Amniotic stem cell (primary cell): Measurements from ENCODE around the gene NSD1.
"Not testable (repeated sequence)": the region's sequence is repeated elsewhere in the genome, so short reads cannot be mapped to it uniquely, and the experiment has no call there.

Experiments used
- DNase-seq: peaks from one replicate; lab custom pipeline; 2025; lab: John Stamatoyannopoulos, UW

NSD1 gene

DNA sequence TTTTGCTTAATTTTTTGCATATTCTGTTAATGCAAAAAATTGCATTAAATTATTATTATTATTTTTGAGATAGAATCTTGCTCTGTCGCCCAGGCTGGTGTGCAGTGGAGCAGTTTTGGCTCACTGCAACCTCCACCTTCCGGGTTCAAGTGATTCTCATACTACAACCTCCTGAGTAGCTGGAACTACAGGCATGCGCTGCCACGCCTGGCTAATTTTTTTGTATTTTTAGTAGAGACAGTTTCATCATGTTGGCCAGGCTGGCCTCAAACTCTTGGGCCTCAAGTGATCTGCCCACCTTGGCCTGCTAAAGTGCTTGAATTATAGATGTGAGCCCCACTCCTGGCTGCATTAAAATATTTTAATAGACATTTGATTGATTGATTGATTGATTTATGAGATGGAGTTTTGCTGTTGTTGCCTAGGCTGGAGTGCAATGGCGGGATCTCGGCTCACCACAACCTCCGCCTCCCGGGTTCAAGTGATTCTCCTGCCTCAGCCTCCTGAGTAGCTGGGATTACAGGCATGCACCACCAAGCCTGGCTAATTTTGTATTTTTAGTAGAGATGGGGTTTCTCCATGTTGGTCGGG lies 44.4 kb downstream of the NSD1 start:
- not testable (repeated sequence) for DNase-seq

DNA sequence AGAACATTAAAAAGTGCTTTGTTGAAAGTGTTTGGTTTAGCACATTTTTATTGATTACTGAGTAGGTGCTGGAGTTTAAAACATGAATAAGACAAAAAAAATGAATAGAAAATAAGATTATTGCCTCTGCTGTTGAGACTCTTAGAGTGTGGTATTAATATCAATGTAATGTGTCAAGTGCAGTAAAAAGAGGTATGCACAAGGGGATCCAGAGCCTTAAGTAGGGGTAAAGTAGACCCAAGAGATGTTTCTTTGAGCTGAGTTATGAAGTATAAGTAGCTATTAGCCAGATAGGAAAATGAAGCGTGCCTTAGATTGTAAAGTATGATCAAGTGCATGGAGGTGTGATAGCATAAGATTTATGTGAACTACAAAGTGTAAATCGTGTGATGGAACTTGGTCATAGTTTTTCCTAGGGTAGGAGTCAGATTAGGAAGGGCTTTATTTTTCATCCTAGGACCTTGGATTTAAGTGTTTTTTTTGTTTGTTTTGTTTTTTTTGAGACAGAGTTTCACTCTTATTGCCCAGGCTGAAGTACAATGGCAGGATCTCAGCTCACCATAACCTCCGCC lies 45.2 kb downstream of the NSD1 start:
- no peak for DNase-seq

DNA sequence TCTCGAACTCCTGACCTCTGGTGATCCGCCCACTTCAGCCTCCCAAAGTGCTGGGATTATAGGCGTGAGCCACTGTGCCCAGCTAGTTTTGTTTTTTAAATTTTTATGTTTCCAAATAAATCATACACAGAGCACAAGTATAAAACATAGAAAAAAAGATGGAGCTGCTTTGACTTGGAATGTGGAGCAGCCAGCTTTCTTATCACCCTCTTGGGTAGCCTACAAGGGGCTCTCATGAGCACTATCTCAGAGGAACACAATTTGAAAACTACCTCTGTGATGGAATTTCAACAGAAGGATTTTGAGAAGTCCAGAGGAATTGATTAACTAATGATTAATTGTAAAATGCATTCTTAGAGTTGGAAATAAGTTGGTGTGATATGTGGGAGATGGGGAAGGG lies 45.9 kb downstream of the NSD1 start:
- DNase-seq: no peak

DNA sequence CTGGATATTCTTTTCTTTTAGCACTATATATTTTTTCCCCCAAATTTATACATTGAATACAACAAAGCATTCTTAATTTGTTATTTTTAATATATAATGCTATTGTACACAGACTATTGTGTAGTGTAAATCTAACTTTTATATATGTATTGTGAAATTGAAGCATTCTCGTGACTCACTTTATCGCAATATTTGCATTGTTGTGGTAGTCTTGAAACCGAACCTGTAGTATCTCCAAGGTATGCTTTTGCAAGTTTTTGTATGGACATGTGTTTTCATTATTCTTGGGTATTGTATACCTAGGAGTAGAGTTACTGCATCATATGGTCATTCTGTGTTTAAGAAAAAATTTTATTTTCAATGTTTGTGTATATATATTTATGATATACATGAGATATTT lies 49.6 kb downstream of the NSD1 start:
- no peak for DNase-seq

DNA sequence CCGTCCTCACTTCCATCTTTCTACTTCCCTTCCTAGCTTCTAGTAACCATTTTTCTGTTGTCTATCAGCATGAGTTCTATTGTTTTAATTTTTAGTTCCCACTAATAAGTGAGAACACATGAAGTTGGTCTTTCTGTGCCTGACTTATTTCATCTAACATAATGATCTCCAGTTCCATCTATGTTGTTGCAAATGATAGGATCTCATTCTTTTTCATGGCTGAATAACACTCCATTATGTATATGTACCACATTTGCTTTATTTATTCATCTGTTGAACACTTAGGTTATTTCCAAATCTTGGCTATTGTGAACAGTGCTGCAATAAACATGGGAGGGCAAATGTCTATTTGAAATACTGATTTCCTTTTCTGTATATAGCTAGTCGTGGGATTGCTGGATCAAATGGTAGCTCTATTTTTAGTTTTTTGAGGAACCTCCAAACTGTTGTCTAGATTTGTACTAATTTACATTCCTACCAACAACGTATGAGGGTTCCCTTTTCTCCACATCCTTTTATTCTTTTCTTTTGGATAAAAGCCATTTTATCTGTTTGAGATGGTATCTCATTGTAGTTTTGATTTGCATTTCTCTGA lies 50.3 kb downstream of the NSD1 start:
- no peak for DNase-seq

DNA sequence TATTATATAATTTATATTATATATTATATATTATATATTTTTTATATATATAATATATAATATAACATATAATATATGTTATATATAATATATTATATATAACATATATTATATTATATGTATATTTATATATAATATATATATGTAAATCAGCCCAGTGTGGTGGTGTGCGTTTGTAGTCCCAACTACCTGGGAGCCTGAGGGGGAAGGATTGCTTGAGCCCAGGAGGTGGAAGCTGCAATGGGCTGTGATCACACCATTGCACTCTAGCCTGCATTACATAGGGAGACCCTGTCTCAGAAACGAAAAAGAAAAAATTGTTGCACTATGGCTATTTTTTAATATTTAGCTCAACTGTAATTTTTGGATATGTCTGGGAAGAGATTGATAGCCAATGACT lies 52.4 kb downstream of the NSD1 start:
- DNase-seq: no peak

DNA sequence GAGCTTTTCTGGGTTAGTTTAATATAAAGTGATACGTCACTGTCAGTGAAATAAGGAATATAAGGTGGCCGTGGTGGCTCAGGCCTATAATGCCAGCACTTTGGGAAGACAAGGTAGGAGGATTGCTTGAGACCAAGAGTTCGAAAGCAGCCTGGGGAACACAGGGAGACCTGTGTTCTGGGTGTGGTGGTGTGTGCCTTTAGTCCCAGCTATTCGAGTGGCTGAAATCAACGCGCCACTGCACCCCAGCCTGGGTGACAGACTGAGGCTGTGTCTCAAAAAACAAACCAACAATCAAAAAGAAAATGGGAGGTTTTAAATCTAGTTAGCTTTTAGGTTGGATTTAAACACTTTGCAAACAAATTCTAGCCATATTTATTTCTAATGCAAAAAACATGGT lies 53.1 kb downstream of the NSD1 start:
- no peak for DNase-seq

DNA sequence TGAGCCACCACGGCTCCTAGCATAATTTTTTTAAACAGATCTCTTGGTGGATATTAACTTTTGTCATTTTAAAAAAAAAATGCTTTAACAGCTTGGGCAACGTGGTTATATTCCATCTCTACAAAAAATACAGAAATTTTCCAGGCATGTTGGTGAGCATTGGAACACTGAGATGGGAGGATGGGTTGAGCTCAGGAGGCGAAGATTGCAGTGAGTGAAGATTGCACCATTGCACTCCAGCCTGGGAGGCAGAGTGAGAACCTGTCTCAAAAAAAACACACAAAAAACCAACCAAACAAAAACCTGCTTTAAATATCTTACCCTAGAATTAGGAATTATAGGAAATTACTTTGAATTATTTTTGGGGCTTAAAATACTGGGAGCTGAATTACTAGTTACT lies 55.2 kb downstream of the NSD1 start:
- DNase-seq: no peak

DNA sequence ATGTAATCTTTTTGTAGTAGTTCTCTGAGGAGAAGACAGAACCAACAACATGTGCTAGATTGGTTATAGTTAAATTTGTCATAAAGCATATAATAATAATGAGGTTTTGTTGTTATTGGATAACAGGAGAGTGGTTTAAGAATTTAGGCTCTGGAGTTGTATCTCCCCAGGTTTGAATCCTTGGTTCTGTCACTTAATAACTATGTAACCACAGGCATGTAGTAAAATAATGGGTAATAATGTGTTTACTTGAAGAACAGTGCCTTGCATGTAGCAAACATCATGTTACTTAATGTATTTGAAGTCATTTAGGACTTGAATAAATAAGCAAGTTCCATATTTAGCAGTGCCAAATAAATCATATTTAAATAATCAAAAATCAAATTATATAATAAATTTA lies 55.8 kb downstream of the NSD1 start:
- no peak for DNase-seq

DNA sequence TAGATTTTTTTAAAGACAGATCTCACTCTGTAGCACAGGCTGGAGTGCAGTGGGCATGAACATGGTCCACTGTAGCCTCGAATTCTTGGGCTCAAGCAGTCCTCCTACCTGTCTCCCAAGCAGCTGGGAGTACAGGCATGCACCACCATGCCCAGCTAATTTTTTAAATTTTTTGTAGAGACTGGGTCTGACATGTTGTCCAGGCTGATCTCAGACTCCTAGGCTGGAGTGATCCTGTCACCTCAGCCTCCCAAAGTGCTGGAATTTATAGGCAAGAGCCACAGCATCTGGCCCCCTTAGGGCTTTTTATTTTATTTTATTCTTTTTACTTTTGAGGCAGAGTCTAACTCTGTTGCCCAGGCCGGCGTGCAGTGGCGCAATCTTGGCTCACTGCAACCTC lies 56.4 kb downstream of the NSD1 start:
- DNase-seq: no peak

DNA sequence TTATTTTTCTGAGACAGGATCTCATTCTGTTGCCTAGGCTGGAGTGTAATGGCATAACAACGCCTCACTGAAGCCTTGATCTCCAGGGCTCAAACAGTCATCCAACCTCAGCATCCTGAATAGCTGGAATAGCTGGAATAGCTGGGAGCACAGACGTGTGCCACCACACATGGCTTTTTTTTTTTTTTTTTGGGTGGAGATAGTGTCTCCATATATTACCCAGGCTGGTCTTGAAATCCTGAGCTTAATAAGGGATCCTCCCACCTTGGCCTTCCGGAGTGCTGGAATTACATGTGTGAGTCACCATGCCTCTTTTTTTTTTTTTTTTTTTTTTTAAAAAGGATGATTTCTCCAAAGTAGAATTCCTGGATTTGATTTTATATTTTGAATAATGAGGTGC lies 60.7 kb downstream of the NSD1 start:
- peak; percentile 92 for DNase-seq

DNA sequence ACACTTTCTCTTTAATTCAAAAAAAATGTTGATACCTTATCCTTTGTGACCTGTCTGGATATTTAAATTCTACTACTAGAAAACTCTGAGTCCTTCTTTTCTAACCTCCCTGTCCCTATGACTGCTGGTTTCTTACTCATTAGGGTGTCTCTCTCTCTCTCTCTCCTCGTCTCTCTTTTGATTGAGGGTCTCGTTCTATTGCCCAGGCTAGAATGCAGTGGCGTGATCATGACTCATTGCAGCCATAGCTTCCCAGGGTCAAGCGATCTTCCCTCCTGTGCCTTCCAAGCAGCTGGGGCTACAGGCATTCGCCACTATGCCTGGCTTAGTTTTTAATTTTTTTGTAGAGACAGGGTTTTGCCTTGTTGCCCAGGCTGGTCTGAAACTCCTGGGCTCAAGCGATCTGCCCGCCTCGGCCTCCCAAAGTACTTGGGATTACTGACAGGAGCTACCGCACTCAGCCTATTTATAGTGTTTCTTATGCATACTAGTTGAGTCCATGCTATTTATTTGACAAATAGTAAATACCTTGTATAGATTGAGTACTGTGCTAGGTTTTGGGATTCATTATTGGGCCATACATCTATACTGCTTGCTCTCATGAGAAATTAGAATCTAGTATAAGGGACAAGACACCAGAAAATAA lies 61.9 kb downstream of the NSD1 start:
- DNase-seq: no peak

DNA sequence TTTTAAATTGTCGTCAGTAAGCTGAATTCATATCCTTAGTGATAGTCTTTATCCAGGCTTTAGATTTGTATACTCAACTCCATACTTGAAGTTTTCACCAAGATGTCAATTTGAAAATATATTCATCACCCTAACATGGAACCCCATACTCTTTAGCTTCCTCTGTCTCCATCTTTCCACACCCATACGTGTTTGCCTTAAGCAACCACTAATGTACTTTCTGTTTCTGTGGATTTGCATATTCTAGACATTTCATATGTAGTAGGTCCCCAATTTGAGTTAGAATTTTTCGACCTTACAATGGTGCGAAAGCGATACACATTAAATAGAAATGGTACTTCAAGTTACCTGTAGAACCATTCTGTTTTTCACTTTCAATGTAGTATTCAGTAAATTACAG lies 65.2 kb downstream of the NSD1 start:
- DNase-seq: no peak

DNA sequence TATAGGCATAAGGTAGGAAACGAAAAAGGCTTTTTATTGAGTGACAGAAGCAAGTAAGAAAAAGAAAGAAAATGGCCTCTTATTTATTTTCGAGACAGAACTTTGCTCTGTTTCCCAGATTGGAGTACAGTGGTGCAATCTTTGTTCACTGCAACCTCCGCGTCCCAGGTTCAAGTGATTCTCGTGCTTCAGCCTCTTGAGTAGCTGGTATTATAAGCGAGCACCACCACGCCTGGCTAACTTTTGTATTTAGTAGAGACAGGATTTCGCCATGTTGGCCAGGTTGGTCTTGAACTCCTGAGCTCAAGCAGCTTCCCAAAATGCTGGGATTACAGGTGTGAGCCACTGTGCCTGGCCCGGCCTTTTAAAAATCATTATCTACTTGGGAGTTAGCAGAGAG lies 70.7 kb downstream of the NSD1 start:
- DNase-seq: no peak

DNA sequence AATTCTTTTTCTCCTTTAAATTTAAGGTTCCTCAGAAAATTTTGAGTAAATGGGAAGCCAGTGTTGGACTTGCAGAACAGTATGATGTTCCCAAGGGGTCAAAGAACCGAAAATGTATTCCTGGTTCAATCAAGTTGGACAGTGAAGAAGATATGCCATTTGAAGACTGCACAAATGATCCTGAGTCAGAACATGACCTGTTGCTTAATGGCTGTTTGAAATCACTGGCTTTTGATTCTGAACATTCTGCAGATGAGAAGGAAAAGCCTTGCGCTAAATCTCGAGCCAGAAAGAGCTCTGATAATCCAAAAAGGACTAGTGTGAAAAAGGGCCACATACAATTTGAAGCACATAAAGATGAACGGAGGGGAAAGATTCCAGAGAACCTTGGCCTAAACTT lies 76.0 kb downstream of the NSD1 start:
- no peak for DNase-seq

DNA sequence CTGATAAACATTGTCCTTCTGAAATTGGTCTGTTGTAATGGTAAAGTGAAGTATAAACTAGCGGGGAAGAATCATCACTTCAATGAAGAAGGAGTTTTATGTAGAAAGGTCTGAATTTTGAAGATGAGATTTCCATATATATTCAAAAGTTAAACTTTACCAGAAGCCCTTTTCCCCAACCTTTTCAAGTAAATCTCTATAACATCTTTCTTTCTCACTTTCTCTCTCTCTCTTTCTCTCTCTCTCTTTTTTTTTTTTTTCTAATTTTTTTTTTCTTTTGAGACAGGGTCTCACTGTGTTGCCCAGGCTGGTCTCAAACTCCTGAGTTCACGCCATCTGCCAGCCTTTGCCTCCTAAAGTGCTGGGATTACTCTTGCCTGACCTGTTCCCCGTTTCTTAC lies 78.7 kb downstream of the NSD1 start:
- DNase-seq: no peak

DNA sequence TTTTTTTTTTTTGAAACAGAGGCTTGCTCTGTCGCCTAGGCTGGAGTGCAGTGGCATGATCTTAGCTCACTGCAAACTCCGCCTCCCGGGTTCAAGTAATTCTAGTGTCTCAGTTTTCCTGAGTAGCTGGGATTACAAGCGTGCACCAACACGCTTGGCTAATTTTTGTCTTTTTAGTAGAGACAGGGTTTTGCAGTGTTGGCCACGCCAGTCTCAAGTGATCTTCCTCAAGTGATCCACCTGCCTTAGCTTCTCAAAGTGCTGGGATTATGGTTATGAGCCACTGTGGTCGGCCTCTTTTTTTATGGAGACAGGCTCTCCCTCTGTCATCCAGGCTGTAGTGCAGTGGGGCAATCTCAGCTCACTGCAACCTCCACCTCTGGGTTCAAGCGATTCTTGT lies 87.0 kb downstream of the NSD1 start:
- DNase-seq: no peak

DNA sequence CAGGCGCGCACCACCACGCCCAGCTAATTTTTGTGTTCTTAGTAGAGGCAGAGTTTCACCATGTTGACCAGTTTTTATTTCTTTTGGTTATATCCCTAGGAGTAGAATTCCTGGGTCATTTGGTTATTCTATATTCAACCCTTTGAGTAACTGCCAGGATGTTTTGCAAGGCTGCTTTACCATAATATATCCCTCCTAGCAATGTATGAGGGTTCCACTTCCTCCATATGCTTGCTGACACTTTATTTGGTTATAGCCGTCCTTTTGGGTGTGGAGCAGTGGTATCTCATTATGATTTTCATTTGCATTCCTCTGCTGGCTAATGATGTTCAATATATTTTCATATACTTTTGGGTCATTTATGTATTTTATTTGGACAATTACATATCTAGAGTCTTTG lies 88.7 kb downstream of the NSD1 start:
- DNase-seq: no peak

DNA sequence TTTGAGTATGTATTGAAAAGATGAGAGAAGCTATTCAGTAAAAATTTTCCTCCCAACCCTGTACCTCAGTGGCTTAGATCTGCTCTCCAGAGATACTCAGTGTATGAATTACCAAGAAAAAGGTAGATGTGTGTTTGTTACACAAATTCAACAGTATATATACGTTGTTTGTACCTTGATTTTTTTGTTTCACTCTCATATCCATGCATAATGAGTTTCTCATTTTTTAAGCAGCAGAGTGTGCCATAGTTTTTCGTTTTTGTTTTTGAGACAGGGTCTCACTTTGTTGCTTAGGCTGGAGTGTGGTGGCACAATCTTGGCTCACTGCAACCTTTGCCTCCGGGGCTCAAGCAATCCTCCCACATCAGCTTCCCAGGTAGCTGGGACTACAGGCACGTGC lies 92.2 kb downstream of the NSD1 start:
- DNase-seq: no peak

DNA sequence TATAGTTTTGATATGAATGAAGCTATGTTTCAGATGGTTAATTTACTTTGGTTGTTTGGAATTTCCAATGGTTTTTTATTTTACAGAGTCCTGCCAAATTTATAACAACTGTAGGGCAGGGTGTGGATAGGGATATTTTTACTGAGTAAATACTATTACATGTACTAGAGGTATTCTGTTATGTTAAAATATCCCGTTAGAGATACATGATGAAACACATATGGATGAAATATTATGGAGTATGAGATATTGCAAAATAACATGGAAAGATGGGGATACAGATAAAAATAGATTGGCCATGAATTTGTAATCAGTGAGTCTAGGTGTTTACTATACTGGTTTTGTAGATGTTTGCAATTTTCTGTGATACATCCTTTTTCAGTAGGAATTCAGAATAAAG lies 93.3 kb downstream of the NSD1 start:
- no peak for DNase-seq

DNA sequence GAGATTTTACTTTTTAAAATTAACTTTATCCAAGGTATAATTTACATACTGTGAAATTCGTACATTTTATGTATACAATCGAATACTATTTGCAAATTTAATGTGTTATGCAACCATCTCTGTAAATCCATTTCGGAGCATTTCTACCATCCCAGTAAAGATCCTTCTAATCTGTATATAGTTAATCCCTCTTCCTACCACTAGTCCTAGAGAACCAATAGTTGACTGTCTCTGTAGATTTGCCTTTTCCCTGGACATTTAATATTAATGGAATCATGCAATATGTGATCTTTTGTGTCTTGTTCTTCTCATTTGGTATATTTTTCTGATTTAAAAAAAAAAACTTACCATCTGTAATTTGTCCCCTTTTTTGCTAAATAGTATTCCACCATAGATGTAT lies 95.2 kb downstream of the NSD1 start:
- no peak for DNase-seq

DNA sequence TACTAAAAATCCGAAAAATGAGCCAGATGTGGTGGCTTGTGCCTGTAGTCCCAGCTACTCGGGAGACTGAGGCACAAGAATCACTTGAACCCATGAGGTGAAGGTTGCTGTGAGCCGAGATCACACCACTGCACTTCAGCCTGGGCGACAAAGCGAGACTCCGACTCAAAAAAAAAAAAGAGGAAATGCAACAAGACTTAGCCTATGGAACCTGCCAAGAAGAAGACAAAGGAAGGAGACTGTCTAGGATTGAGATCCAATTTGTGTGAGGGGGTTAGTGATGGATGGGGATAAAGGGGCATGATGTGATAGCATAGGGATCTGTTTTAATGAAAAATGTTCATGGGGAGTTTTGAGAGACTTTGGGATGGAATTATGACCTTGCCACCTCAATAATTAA lies 97.1 kb downstream of the NSD1 start:
- DNase-seq: no peak

DNA sequence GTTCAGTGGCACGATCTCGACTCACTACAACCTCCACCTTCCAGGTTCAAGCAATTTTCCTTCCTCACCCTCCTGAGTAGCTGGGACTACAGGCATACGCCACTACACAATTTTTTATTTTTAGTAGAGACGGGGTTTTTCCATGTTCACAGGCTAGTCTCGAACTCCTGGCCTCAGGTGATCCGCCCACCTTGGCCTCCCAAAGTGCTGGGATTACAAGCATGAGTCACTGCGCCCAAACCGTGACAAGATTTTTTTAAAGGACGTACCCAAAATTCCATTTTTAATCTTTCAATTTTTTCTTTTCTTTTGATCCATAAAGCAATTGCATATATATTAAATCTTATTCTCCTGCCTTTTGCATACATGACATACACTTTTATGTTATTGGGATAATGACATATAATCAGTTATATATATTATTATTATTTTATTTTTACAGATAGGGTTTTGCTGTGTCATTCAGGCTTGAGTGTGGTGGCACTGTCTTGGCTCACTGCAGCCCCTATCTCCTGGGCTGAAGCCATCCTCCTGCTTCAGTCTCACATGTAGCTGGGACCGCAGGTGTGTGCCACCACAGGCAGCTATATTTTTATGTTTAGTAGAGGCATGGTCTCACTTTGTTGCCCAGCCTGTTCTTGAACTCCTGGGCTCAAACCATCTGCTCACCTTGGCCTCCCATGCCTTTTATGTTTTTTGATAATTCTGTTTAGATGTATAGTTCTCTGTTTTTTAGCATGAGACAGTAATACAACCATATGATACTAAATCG lies 98.1 kb downstream of the NSD1 start:
- DNase-seq: no peak
